H1 (cell line): ENCODE data around the gene TMEM204. TPM values are rescaled to one million over a fixed set of nuclear protein-coding genes. Genes with fewer than 3 reads are reported as not detected.

Source experiments
- ASH2L ChIP-seq: fragments of 200-600, 300-600 bp; sonication (generic); IDR thresholded peaks from one replicate; pipeline ENCODE4 v1.7.1; 2017; ENCODE audit warnings: low read length
- polyA plus RNA-seq, 7 experiments: library from polyadenylated mRNA; depleted of rRNA in 3 of 7; stranded (reverse) in 5 of 7; unstranded in 2 of 7; fragments of >200 nt in 5 of 7; fragments of 200-250 nt in 2 of 7; gene quantifications; 1 replicate in 5 of 7; 2 replicates in 1 of 7; 4 replicates in 1 of 7; pipeline versions ENCODE4 v1.2.1 to v1.2.3, GENCODE V29; 2011 to 2013; ENCODE audit warnings: missing spikeins in 2 of 7, mixed read lengths in 2 of 7
- total RNA-seq: library from RNA; stranded (reverse); fragmentation: NEBNext Ultra II Directional; extraction: Animal tissue kit (Norgen Biotek cat#: 25700); gene quantifications from 2 replicates; pipeline ENCODE4 v1.2.1, GENCODE V29; 2021

Gene TMEM204
- total and polyA plus RNA-seq, 2 of the 8 experiments (the other 6 are each of a cell fraction or from before 2014, with no cell fraction given) = not detected

GRCh38 chr16:1495211-1495888, 38.1 kb upstream of the TMEM204 start (continued):
- no peak for TF ChIP-seq ASH2L
